Naive thymus-derived CD4-positive, alpha-beta T cell (primary cell): ENCODE measurements around the gene HTR1B. TPM values are rescaled to one million over a fixed set of nuclear protein-coding genes. Genes with fewer than 3 reads are reported as not detected.

Experiments
- ATAC-seq: fragments of 150-1000 bp; cut with Tn5 transposase; 2 replicates; pipeline ENCODE4 v1.10.0; 2021; ENCODE audit warnings: mild to moderate bottlenecking, moderate library complexity
- CTCF ChIA-PET: fragments of 350-600 bp; sonication (Branson Sonifier 250); formaldehyde crosslinking; loops from one replicate; lab custom pipeline; 2021; ENCODE audit warnings: antibody characterized with exemption; lab: Charles Lee
- POLR2A ChIA-PET: fragments of 350-600 bp; sonication (Branson Sonifier 250); formaldehyde crosslinking; loops from one replicate; lab custom pipeline; 2021; ENCODE audit warnings: antibody characterized with exemption, inconsistent platforms; lab: Charles Lee
- DNase-seq, 9 donors: peaks; one replicate each; pipeline versions ENCODE4 v3.0.0 to v3.0.0-alpha.2; 2020 to 2022; ENCODE audit warnings: mixed read lengths in 1 of 9
- H3K27ac ChIP-seq: one replicate; pipeline ENCODE4 v1.7.0; 2013; ENCODE audit warnings: mild to moderate bottlenecking, low read depth, low read length, moderate library complexity
- H3K27me3 ChIP-seq, 2 donors: one replicate each; pipeline ENCODE4 v1.7.0; 2013; ENCODE audit warnings: low read length in 2 of 2, mild to moderate bottlenecking in 2 of 2, moderate library complexity in 2 of 2; ENCODE audit not compliant: control insufficient read depth in 2 of 2, insufficient read depth in 2 of 2
- H3K36me3 ChIP-seq, 3 experiments: 1 replicate in 2 of 3; 2 replicates in 1 of 3; pipeline ENCODE4 v1.7.0; 2013; ENCODE audit warnings: low read length in 3 of 3, mild to moderate bottlenecking in 3 of 3, moderate library complexity in 1 of 3; ENCODE audit not compliant: insufficient read depth in 3 of 3, control insufficient read depth in 2 of 3
- H3K4me1 ChIP-seq, 2 donors: one replicate each; pipeline ENCODE4 v1.7.0; 2013; ENCODE audit warnings: low read length in 2 of 2, mild to moderate bottlenecking in 2 of 2, moderate library complexity in 1 of 2; ENCODE audit not compliant: control insufficient read depth in 2 of 2, insufficient read depth in 2 of 2
- H3K4me3 ChIP-seq: 2 replicates; pipeline ENCODE4 v1.7.0; 2013; ENCODE audit warnings: mild to moderate bottlenecking, low read length
- H3K9me3 ChIP-seq, 3 experiments: 1 replicate in 2 of 3; 2 replicates in 1 of 3; pipeline ENCODE4 v1.7.0; 2013; ENCODE audit warnings: low read length in 3 of 3; ENCODE audit not compliant: control insufficient read depth in 2 of 3
- H3K27ac Mint-ChIP-seq, 9 donors: one replicate each; pipeline ENCODE4 v1.8.0; 2020 to 2022; ENCODE audit warnings: mixed read lengths in 9 of 9, mild to moderate bottlenecking in 8 of 9, moderate library complexity in 5 of 9, inconsistent platforms in 2 of 9
- H3K27me3 Mint-ChIP-seq, 5 donors: one replicate each; pipeline ENCODE4 v1.8.0; 2021 to 2022; ENCODE audit warnings: mixed read lengths in 5 of 5, mild to moderate bottlenecking in 1 of 5
- H3K36me3 Mint-ChIP-seq, 5 donors: one replicate each; pipeline ENCODE4 v1.8.0; 2020 to 2022; ENCODE audit warnings: mixed read lengths in 5 of 5, mild to moderate bottlenecking in 3 of 5, inconsistent platforms in 1 of 5
- H3K4me1 Mint-ChIP-seq, 7 donors: one replicate each; pipeline ENCODE4 v1.8.0; 2020 to 2022; ENCODE audit warnings: mixed read lengths in 7 of 7, mild to moderate bottlenecking in 3 of 7, inconsistent platforms in 1 of 7
- H3K4me3 Mint-ChIP-seq, 10 donors: one replicate each; pipeline ENCODE4 v1.8.0; 2020 to 2022; ENCODE audit warnings: mild to moderate bottlenecking in 10 of 10, mixed read lengths in 10 of 10, moderate library complexity in 6 of 10, inconsistent platforms in 2 of 10
- H3K9me3 Mint-ChIP-seq, 11 donors: one replicate each; pipeline ENCODE4 v1.8.0; 2020 to 2022; ENCODE audit warnings: mixed read lengths in 11 of 11, mild to moderate bottlenecking in 4 of 11, inconsistent platforms in 1 of 11, moderate library complexity in 1 of 11
- intact Hi-C, 2 donors: fragments of 100-400 bp; cut with micrococcal nuclease; formaldehyde crosslinking; loops; one replicate each; pipeline ENCODE4 v1.15.1; 2023
- polyA plus RNA-seq, 2 donors: library from polyadenylated mRNA; unstranded; fragments of 300-500 nt; fragmentation: Illumina TruSeq; gene quantifications; one replicate each; pipeline ENCODE4 v1.2.3, GENCODE V29; 2021
- total RNA-seq, 6 experiments: library from RNA in 5 of 6; stranded (reverse) in 5 of 6; gene quantifications; 1 replicate in 5 of 6; 2 replicates in 1 of 6; pipeline ENCODE4 v1.2.3 and lab custom pipeline; 2021 to 2026

HTR1B gene
- total and polyA plus RNA-seq, 7 experiments from 2014 or later: not detected

DNA sequence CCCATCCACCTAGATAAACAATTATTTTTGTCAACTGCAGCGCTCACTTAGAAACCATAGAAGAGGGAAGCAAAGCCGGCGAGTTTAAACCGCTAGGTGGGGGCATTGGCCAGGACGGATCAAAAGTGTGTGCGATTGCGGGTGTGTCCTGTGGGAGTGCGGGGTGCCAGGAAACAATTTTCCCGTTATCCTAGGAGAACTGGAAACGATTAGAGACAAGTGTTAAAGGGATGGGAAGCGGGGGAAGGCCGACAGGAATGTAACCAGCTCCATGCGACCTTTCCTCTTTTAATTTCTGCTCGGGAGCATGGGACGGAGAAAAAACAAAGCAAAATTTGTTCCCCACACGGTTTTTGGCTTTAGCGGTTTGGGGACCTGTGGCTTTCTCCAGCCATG lies 2.8 kb upstream of the HTR1B start:
- peaks cover 9 to 32% (median 22%) of the 10 kb centered on the region in 7 donors for H3K4me1 Mint-ChIP-seq
- peak overlapping the region; percentile 52 for H3K4me3 ChIP-seq
- H3K27ac Mint-ChIP-seq: peak overlapping the region in 3 of 9 donors; percentile 2 to 57 (median 52)
- peaks cover 50 to 66% (median 62%) of the 10 kb centered on the region in 5 donors for H3K27me3 Mint-ChIP-seq
- H3K9me3 Mint-ChIP-seq: peaks cover 2 to 24% (median 5%) of the 10 kb centered on the region in 11 donors
- intact Hi-C loops: loop anchor here in 1 of 2 donors (5.0 kb wide), 1 partner anchor 1786 kb away; no protein-coding TSS in a partner anchor
- DNase-seq: no peak
- peaks cover 0 to 3% of the 10 kb centered on the region in 2 donors for H3K27me3 ChIP-seq
- ATAC-seq: peak; percentile 53
- H3K36me3 Mint-ChIP-seq: peaks cover 0 to 10% (median 0%) of the 10 kb centered on the region in 5 donors
- H3K36me3 ChIP-seq: no peaks in the 10 kb centered on the region
- no peaks in the 10 kb centered on the region for H3K9me3 ChIP-seq
- peak overlapping the region; percentile 78 to 91 (median 82) for H3K4me3 Mint-ChIP-seq
- ChIA-PET POLR2A (no interaction called here), CTCF (no interaction called here)
- H3K27ac ChIP-seq: no peak overlapping the region
- H3K4me1 ChIP-seq: peaks cover 0 to 4% of the 10 kb centered on the region in 2 donors

DNA sequence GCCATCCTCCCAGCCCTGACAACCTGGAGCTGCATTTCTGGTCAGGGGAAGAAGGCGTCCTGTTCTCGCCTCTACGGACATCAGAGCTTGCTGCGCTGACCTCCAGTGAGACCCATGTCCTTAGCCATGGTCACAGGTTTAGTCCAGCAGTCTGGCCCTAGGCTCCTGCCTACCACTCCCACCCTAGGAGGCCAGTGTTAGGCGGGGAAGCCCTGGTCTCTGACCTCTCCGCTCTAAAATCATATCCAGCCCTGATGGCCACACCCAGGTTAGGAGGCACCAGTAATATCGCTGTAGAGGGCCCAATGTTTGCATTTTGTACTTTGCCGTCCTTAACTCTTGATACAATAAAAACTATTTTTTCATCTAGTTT lies 1.2 kb upstream of the HTR1B start:
- H3K27ac Mint-ChIP-seq: no peak overlapping the region
- H3K4me3 Mint-ChIP-seq: peak overlapping the region in 3 of 10 donors; percentile 52 to 89 (median 78)
- no peak overlapping the region for H3K4me3 ChIP-seq
- POLR2A ChIA-PET: no interaction called here
- CTCF ChIA-PET: no interaction called here
- no peaks in the 10 kb centered on the region for H3K9me3 ChIP-seq
- H3K36me3 Mint-ChIP-seq: peaks cover 0 to 10% (median 0%) of the 10 kb centered on the region in 5 donors
- ATAC-seq (no peak), DNase-seq (no peak)
- intact Hi-C loops: no loop called here
- no peaks in the 10 kb centered on the region for H3K36me3 ChIP-seq
- peaks cover 52 to 72% (median 62%) of the 10 kb centered on the region in 5 donors for H3K27me3 Mint-ChIP-seq
- H3K4me1 Mint-ChIP-seq: peaks cover 9 to 32% (median 22%) of the 10 kb centered on the region in 7 donors
- peaks cover 0 to 4% of the 10 kb centered on the region in 2 donors for H3K4me1 ChIP-seq
- H3K27me3 ChIP-seq: peaks cover 0 to 3% of the 10 kb centered on the region in 2 donors
- H3K9me3 Mint-ChIP-seq: peaks cover 0 to 24% (median 5%) of the 10 kb centered on the region in 11 donors
- no peak overlapping the region for H3K27ac ChIP-seq

DNA sequence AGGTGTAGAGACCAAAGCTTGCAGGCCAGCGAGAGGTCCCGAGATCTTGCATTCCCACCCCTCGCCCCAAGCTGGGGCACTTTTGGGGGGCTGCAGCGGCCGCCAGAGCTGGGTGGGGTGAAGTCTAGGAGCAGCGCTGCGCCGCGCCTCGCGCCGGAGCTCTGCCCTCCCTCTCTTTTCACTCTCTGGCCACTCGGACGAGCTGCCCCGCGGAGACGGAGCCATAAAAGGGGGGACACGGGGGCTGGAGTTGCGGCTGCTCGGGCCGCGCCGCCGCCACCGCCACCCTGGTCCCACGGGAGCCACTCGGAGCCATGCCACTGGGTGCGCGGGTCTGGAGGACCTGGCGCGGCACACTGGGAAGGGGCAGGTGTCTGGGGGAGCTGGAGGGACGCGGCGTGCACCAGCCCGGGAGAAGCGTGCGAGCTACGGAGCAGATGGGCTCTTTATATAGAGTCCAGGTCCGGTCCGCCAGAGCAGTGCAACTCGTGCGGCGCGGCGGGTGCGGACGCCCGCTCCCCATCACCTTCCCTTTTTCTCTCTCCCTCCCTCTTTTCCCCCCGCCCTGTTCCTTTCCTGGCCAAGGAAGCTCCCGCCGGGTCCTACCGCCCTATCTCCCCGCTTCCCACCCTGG lies 687 bp upstream of the HTR1B start:
- H3K27me3 ChIP-seq: peaks cover 0 to 3% of the 10 kb centered on the region in 2 donors
- no peak for DNase-seq
- H3K9me3 ChIP-seq: no peaks in the 10 kb centered on the region
- CTCF ChIA-PET: no interaction called here
- peaks cover 0 to 4% of the 10 kb centered on the region in 2 donors for H3K4me1 ChIP-seq
- POLR2A ChIA-PET: no interaction called here
- Mint-ChIP-seq H3K36me3 (peaks cover 0 to 10% (median 0%) of the 10 kb centered on the region in 5 donors), H3K9me3 (peaks cover 0 to 24% (median 5%) of the 10 kb centered on the region in 11 donors), H3K4me3 (peak overlapping the region in 2 of 10 donors; percentile 52 to 78), H3K27me3 (peaks cover 52 to 69% (median 62%) of the 10 kb centered on the region in 5 donors), H3K4me1 (peaks cover 9 to 32% (median 22%) of the 10 kb centered on the region in 7 donors), H3K27ac (no peak overlapping the region)
- intact Hi-C loops: no loop called here
- H3K4me3 ChIP-seq: no peak overlapping the region
- H3K27ac ChIP-seq: no peak overlapping the region
- H3K36me3 ChIP-seq: no peaks in the 10 kb centered on the region
- no peak for ATAC-seq

DNA sequence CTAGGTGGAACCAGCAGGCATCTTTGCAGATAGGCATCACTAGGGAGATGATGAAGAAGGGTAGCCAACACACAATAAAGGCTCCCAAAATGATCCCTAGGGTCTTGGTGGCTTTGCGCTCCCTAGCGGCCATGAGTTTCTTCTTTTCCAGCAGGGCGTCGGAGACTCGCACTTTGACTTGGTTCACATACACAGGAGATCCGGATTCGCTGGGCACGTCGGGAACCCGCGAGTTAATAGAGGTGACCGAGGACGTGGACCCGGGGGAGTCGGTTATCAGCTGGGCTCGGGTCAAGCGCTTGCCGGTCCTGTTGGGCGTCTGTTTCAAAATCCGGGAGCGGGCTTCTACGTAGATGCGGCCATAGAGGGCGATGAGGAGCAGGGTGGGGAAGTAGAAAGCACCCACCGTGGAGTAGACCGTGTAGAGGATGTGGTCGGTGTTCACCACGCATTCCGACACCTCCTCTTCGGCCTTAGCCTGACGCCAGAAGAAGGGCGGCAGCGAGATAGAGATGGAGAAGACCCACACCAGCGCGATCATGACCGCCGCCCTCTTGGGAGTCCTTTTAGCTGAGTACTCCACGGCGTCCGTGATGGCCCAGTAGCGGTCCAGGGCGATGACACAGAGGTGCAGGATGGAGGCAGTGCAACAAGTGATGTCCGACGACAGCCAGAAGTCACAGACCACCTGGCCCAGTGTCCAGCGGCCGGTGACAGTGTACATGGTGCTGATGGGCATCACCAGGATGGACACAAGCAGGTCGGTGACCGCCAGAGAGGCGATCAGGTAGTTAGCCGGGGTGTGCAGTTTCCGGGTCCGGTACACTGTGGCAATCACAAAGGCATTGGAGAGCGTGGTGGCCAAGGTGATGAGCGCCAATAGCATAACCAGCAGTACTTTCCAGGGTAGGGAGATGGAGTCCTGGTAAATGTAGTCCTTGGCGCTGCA lies 658 bp downstream of the HTR1B start:
- H3K36me3 ChIP-seq: no peaks in the 10 kb centered on the region
- ATAC-seq (peak; percentile 58), DNase-seq (no peak)
- H3K4me3 ChIP-seq: no peak overlapping the region
- H3K4me3 Mint-ChIP-seq: peak overlapping the region in 8 of 10 donors; percentile 16 to 71 (median 46)
- CTCF ChIA-PET: no interaction called here
- H3K36me3 Mint-ChIP-seq: peaks cover 0 to 10% (median 0%) of the 10 kb centered on the region in 5 donors
- H3K4me1 Mint-ChIP-seq: peaks cover 9 to 32% (median 22%) of the 10 kb centered on the region in 7 donors
- H3K27ac Mint-ChIP-seq: no peak overlapping the region
- H3K27ac ChIP-seq: no peak overlapping the region
- no peaks in the 10 kb centered on the region for H3K9me3 ChIP-seq
- H3K27me3 ChIP-seq: peaks cover 0 to 3% of the 10 kb centered on the region in 2 donors
- H3K27me3 Mint-ChIP-seq: peaks cover 55 to 71% (median 56%) of the 10 kb centered on the region in 5 donors
- POLR2A ChIA-PET: no interaction called here
- intact Hi-C loops: no loop called here
- peaks cover 0 to 24% (median 5%) of the 10 kb centered on the region in 11 donors for H3K9me3 Mint-ChIP-seq
- peaks cover 0 to 4% of the 10 kb centered on the region in 2 donors for H3K4me1 ChIP-seq

DNA sequence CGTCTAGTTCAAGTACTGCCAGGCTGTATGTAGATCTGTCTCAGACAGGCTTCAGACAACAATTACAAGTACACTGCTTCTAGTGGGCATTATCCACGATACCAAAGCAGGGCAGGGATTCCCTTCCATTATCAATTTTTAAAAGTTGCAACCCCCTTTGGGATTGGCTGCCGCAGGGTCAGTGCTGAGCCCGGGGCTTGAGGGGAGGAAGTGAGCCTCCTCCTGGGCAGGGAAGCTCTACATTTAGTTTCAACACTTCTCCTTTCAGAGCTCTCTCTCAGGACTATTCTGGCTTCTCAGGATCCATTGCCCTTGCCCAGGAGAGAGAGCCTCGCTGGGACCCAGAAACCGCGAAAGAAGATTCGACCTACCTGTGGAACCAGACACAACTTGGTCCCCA lies 1.5 kb downstream of the HTR1B start:
- peaks cover 0 to 10% (median 0%) of the 10 kb centered on the region in 5 donors for H3K36me3 Mint-ChIP-seq
- H3K4me3 Mint-ChIP-seq: peak overlapping the region in 1 of 10 donors; percentile 71
- H3K27me3 Mint-ChIP-seq: peaks cover 48 to 67% (median 55%) of the 10 kb centered on the region in 5 donors
- ChIA-PET CTCF (no interaction called here), POLR2A (no interaction called here)
- Histone ChIP-seq H3K36me3 (no peaks in the 10 kb centered on the region), H3K27me3 (peaks cover 0 to 3% of the 10 kb centered on the region in 2 donors), H3K4me1 (peaks cover 0 to 4% of the 10 kb centered on the region in 2 donors), H3K4me3 (no peak overlapping the region), H3K27ac (no peak overlapping the region), H3K9me3 (no peaks in the 10 kb centered on the region)
- H3K27ac Mint-ChIP-seq: no peak overlapping the region
- H3K4me1 Mint-ChIP-seq: peaks cover 8 to 30% (median 22%) of the 10 kb centered on the region in 7 donors
- no peak for DNase-seq
- peaks cover 0 to 23% (median 5%) of the 10 kb centered on the region in 11 donors for H3K9me3 Mint-ChIP-seq
- intact Hi-C loops: no loop called here
- ATAC-seq: no peak

DNA sequence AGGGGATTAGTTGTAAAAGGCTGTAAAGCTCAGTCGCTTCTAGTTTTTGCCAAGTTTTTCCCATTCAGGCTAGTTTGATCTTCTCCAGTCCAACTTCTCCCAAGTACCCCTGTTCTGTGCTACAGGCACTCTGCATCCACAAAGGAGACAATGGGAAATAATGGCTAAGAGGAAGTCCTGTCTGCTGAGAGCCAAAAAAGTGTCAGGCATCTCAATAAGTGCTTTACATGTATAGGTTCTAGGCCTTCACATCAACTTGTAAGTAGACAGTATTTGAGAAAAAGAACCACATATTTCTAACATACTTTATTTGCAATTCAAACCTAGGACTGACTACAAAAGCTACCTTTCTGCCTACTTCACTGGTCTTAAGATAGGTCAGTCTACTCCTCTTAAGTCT lies 4.9 kb downstream of the HTR1B start:
- ChIA-PET CTCF (no interaction called here), POLR2A (no interaction called here)
- H3K9me3 Mint-ChIP-seq: peaks cover 0 to 12% (median 5%) of the 10 kb centered on the region in 11 donors
- H3K4me3 ChIP-seq: no peak overlapping the region
- intact Hi-C loops: no loop called here
- no peaks in the 10 kb centered on the region for H3K4me1 ChIP-seq
- H3K27me3 Mint-ChIP-seq: peaks cover 21 to 46% (median 27%) of the 10 kb centered on the region in 5 donors
- H3K36me3 Mint-ChIP-seq: peaks cover 0 to 10% (median 0%) of the 10 kb centered on the region in 5 donors
- no peaks in the 10 kb centered on the region for H3K36me3 ChIP-seq
- H3K4me1 Mint-ChIP-seq: peaks cover 0 to 13% (median 11%) of the 10 kb centered on the region in 7 donors
- no peak overlapping the region for H3K4me3 Mint-ChIP-seq
- H3K9me3 ChIP-seq: no peaks in the 10 kb centered on the region
- no peak for DNase-seq
- no peak overlapping the region for H3K27ac Mint-ChIP-seq
- ATAC-seq: no peak
- no peak overlapping the region for H3K27ac ChIP-seq
- H3K27me3 ChIP-seq: no peaks in the 10 kb centered on the region
